HG03066 (cell line): ENCODE measurements around the gene RSPH10B2.
"Not testable (repeated sequence)": the region's sequence is repeated elsewhere in the genome, so short reads cannot be mapped to it uniquely, and the experiment has no call there.

Experiments used
- ATAC-seq: cut with Tn5 transposase; IDR thresholded peaks from one replicate; pipeline ENCODE4 v1.9.1; 2021; ENCODE audit warnings: low read depth; ENCODE audit not compliant: unreplicated experiment

Gene RSPH10B2

GRCh38 chr7:6753964-6754363 is at the start of gene RSPH10B2:
RSPH10B2 (plus strand) TSS chr7:6754103; CDS start chr7:6757678, 3,575 bp downstream.
- ATAC-seq = not testable (repeated sequence)

GRCh38 chr7:6705959-6706665 is 47.8 kb upstream of the RSPH10B2 start:
- peak; percentile 34 for ATAC-seq

- ATAC-seq = peak; percentile 90
Observed at GRCh38 chr7:6706666-6707407, 47.1 kb upstream of the RSPH10B2 start, which contains the start of gene ZNF12. ZNF12 (minus strand) TSS chr7:6706947; CDS start chr7:6705173, 1,774 bp downstream.

DNA sequence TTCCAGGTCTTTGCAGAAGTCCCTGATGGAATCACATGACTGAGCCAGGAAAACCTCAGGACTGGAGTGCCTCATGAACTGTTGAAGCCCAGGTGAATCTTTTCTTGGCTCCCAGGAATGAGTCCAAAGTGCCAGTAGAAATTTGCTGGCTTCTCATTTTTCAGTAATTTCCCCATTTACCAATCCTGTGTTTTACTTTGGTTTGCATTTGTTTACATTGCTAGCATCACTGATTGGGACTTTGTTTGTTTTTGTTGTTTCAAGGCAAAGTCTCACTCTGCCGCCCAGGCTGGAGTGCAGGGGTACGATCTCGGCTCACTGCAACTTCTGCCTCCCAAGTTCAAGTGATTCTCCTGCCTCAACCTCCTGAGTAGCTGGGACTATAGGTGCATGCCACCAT is 45.6 kb upstream of the RSPH10B2 start:
- no peak for ATAC-seq

- no peak for ATAC-seq
Observed at GRCh38 chr7:6709808-6710207, 44.1 kb upstream of the RSPH10B2 start.

DNA sequence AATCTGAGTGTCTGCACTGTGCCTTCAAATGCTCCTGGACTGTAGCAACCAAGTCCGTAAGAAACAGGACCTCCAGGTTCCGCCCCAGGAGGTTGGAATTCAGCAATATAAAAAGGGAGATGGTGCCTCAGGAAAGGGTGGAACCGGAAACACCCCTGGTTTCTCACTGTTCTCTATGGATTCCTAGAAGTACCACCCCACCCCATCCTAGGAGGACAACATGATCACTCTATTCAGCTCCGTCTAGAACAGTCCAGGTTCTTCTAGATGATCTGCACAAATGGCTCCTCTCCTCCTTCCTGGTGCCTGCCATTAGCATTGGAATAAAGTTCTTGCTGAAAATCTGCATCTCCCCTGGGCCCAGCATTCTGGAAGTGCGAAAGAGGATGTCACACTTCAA is 39.5 kb upstream of the RSPH10B2 start:
- no peak for ATAC-seq

GRCh38 chr7:6715898-6716297 is 38.0 kb upstream of the RSPH10B2 start:
- ATAC-seq = not testable (repeated sequence)

DNA sequence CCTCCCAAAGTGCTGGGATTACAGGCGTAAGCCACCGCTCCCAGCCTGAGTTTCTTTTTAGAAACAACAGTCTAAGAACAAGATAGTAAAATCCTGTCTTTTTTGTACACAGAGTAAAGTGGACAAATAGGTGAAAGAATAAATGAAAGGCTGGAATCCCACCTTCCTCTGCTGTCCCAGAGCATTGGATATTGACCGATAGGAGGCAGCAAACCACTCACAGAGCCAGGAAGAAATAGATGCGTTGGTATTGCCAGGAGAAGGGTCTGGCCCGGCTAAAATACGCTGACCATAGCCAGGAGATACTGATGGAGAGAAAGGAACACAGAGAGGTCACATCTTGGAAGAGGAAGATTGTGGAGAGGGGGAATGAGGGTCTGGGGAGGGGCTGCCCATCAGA is 35.8 kb upstream of the RSPH10B2 start:
- ATAC-seq = no peak

DNA sequence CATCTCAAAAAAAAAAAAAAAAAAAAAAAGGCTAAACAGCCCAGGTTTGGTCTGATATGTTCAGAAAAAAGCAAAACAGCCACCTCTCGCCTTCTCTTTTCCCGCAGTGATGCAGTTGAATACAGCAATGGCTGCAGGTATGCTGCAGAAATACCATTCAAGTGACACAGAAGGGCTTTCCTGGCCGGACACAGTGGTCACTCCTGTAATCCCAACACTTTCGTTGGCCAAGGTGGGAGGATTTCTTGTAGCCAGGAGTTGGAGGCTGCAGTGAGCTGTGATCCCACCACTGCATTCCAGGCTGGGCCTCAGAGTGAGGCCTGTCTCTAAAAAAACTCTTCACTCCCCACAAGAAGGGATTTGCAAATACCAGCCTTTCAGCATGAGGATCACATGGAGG is 29.6 kb upstream of the RSPH10B2 start:
- not testable (repeated sequence) for ATAC-seq

- ATAC-seq = peak; percentile 60
Observed at GRCh38 chr7:6725003-6725402, 28.9 kb upstream of the RSPH10B2 start.

- not testable (repeated sequence) for ATAC-seq
Observed at GRCh38 chr7:6726341-6726740, 27.6 kb upstream of the RSPH10B2 start.

DNA sequence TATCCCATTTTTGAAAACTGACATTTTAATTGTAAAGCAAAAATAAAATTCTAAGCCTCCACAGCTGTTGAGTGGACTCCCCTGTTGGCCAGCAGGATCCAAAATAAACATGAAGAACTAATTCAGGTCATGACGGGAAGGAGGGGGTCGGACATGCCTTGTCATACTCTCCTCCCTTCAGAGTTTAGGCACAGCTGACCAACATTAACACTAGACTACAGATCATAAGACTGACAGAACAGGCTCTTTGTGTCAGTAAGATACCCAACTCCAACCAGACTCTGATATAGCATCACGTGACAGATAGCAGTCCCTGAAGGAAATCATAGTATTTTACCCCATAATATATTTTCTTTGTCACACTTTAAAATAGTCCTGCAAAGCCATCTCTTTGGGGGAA is 26.2 kb upstream of the RSPH10B2 start:
- no peak for ATAC-seq

DNA sequence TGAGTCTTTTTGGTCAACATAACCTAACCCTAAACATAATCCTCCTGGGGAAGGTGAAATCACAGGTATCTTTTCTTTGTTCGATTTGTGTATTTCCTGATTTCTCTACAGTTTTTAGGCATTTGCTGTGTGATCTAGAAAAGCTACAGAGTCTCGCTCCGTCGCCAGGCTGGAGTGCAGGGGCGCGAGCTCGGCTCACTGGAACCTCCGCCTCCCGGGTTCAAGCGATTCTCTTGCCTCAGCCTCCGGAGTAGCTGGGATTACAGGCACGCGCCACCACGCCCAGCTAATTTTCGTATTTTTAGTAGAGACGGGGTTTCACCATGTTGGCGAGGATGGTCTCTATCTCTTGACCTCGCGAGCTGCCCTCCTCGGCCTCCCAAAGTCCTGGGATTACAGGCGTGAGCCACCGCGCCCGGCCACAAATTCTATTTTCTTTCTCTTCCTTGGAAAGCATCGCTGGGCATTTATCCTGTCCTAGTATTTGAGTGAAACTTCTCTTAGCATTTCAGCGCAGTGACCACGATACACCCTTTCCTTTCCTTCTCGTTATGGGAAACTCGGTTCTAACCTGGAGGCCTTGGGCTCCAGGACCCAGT is 24.9 kb upstream of the RSPH10B2 start:
- not testable (repeated sequence) for ATAC-seq

GRCh38 chr7:6729492-6730342 is 24.2 kb upstream of the RSPH10B2 start:
- ATAC-seq = peak; percentile 88

DNA sequence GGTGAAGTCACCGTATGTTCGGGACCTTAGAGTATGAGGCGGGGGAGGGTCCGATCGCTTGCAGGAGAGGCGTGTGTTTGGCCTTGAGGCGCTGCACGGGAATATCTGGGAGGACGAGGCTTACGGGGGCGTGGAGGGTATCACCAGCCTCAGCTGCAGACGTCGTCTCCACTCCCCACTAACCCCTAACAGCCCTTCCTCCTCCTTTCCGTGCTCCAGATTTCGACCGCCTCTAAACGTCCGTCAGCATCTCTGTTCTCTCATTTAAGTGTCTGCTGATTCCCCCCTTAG is 23.6 kb upstream of the RSPH10B2 start:
- no peak for ATAC-seq

DNA sequence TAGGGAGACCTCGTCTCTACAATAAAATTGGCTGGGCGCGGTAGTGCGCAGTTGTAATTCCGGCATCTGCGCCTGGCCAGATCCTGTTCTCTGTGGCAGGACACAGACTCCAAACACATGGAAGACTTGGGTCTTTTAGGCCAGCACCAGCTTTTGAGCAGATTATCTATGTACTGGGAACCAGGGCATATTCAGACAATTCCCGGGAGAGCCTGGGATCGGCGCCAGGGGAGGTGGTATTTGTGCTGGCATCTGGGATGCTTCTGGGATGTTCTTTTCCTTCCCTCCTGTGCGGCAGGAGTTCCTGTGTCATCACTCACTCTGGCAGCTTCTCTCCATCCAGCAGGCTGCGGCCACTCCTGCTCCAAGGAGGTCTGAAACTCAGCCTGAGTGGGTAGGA is 15.5 kb upstream of the RSPH10B2 start:
- not testable (repeated sequence) for ATAC-seq

- ATAC-seq = not testable (repeated sequence)
Observed at GRCh38 chr7:6744410-6745100, 9.3 kb upstream of the RSPH10B2 start.

GRCh38 chr7:6749335-6749734 is 4.6 kb upstream of the RSPH10B2 start:
- not testable (repeated sequence) for ATAC-seq

- ATAC-seq = not testable (repeated sequence)
Observed at GRCh38 chr7:6750173-6750572, 3.7 kb upstream of the RSPH10B2 start.

- not testable (repeated sequence) for ATAC-seq
Observed at GRCh38 chr7:6761186-6761585, 7.3 kb downstream of the RSPH10B2 start.
